ENCODE data around the gene PLA2G15.

- TF ChIP-seq ZNF274 (IDR thresholded peaks at IDR 0.05; ENCODE audit: low read depth, low read length) (no peak), SUZ12 (IDR thresholded peaks at IDR 0.05; ENCODE audit: extremely low read depth, insufficient read depth, insufficient read length) (no peak)
Observed at GRCh38 chr16:68306633-68307032, 61.5 kb downstream of the PLA2G15 start.

Data from NT2/D1 (cell line).